ENCODE data around the gene EFCAB5.

- TF ChIP-seq CTCF (conservative IDR thresholded peaks at IDR 0.05; ENCODE audit: low read depth in 2 of 2), result no peak
- no peak for TF ChIP-seq POLR2AphosphoS5 (IDR thresholded peaks at IDR 0.05; ENCODE audit: low read depth)
- TF ChIP-seq CREB1 (CRISPR knock-in tag; IDR thresholded peaks at IDR 0.05; ENCODE audit: low read depth), result no peak
- no peak for TF ChIP-seq EZH2 (IDR thresholded peaks at IDR 0.05; ENCODE audit: low read depth, unreplicated experiment)
- TF ChIP-seq ZNF331 (CRISPR knock-in tag; IDR thresholded peaks at IDR 0.05; ENCODE audit: low read depth), result no peak
- no peak for TF ChIP-seq ZNF462 (CRISPR knock-in tag; IDR thresholded peaks at IDR 0.05)
- TF ChIP-seq EZH2phosphoT487 (IDR thresholded peaks at IDR 0.05; ENCODE audit: unreplicated experiment), result no peak
- TF ChIP-seq JUNB (IDR thresholded peaks at IDR 0.05; ENCODE audit: unreplicated experiment), result no peak
- no peak for TF ChIP-seq REST (IDR thresholded peaks at IDR 0.05; ENCODE audit: unreplicated experiment)
- TF ChIP-seq STAT1 (IDR thresholded peaks at IDR 0.05; ENCODE audit: unreplicated experiment), result no peak
- no peak for TF ChIP-seq NANOG (IDR thresholded peaks at IDR 0.05; ENCODE audit: borderline replicate concordance)
Observed at GRCh38 chr17:30035369-30035768, 93.9 kb downstream of the EFCAB5 start.

Data from GM23338 (cell line).